Pulmonary artery endothelial cell (primary cell): ENCODE data around the gene IFITM2. TPM values are rescaled to one million over a fixed set of nuclear protein-coding genes. Genes with fewer than 3 reads are reported as not detected.

ENCODE experiments used
- total RNA-seq: library from RNA; depleted of rRNA; stranded (reverse); fragments of >200 nt; gene quantifications from 2 replicates; pipeline ENCODE4 v1.2.3, GENCODE V29; 2014

Gene IFITM2
- total RNA-seq, 1 donor from 2014 or later, result 32.9 TPM

Other genes with a start within 250 kb of the IFITM2 start
- not detected in 2 replicates for gene SCGB1C1, start 114.7 kb upstream of the IFITM2 start, total RNA-seq
- 13.1 and 13.2 TPM in 2 replicates for gene BET1L, start 100.4 kb upstream of the IFITM2 start, total RNA-seq
- 186 and 187 TPM in 2 replicates for gene RIC8A, start 100.1 kb upstream of the IFITM2 start, total RNA-seq
- gene SIRT3, start 71.5 kb upstream of the IFITM2 start, total RNA-seq, result 5.8 and 9.8 TPM in 2 replicates
- 224 and 268 TPM in 2 replicates for gene PSMD13, start 70.8 kb upstream of the IFITM2 start, total RNA-seq
- not detected in 2 replicates for gene NLRP6, start 29.4 kb upstream of the IFITM2 start, total RNA-seq
- 12.3 and 13.6 TPM in 2 replicates for gene PGGHG, start 18.7 kb upstream of the IFITM2 start, total RNA-seq
- gene IFITM5, start 8.3 kb upstream of the IFITM2 start, total RNA-seq, result not detected in 2 replicates
- gene IFITM1, start 6.2 kb downstream of the IFITM2 start, total RNA-seq, result 1.7 and 7.9 TPM in 2 replicates
- gene IFITM3, start 13.0 kb downstream of the IFITM2 start, total RNA-seq, result 44.4 and 45.8 TPM in 2 replicates
- 1.5 TPM in 2 replicates for gene B4GALNT4, start 61.7 kb downstream of the IFITM2 start, total RNA-seq
- 0.26 and 0.67 TPM in 2 replicates for gene PKP3, start 86.4 kb downstream of the IFITM2 start, total RNA-seq
- gene SIGIRR, start 107.2 kb downstream of the IFITM2 start, total RNA-seq, result 27.6 and 39.6 TPM in 2 replicates
- 0.07 TPM in 1 of 2 replicates, not detected in the other for gene ANO9, start 134.2 kb downstream of the IFITM2 start, total RNA-seq
- gene PTDSS2, start 142.5 kb downstream of the IFITM2 start, total RNA-seq, result 32.1 and 39.7 TPM in 2 replicates
- 288 and 306 TPM in 2 replicates for gene RNH1, start 199.4 kb downstream of the IFITM2 start, total RNA-seq
- gene HRAS, start 227.8 kb downstream of the IFITM2 start, total RNA-seq, result 77.7 and 91.6 TPM in 2 replicates
- gene LRRC56, start 229.7 kb downstream of the IFITM2 start, total RNA-seq, result 0.40 and 0.46 TPM in 2 replicates